ENCODE data around the gene HAUS7. TPM values are rescaled to one million over a fixed set of nuclear protein-coding genes. Genes with fewer than 3 reads are reported as not detected.

HAUS7 gene
- total and polyA plus RNA-seq, 2 of the 8 experiments (the other 6 are each of a cell fraction or from before 2014, with no cell fraction given), result 45.4 to 54.0 TPM

DNA sequence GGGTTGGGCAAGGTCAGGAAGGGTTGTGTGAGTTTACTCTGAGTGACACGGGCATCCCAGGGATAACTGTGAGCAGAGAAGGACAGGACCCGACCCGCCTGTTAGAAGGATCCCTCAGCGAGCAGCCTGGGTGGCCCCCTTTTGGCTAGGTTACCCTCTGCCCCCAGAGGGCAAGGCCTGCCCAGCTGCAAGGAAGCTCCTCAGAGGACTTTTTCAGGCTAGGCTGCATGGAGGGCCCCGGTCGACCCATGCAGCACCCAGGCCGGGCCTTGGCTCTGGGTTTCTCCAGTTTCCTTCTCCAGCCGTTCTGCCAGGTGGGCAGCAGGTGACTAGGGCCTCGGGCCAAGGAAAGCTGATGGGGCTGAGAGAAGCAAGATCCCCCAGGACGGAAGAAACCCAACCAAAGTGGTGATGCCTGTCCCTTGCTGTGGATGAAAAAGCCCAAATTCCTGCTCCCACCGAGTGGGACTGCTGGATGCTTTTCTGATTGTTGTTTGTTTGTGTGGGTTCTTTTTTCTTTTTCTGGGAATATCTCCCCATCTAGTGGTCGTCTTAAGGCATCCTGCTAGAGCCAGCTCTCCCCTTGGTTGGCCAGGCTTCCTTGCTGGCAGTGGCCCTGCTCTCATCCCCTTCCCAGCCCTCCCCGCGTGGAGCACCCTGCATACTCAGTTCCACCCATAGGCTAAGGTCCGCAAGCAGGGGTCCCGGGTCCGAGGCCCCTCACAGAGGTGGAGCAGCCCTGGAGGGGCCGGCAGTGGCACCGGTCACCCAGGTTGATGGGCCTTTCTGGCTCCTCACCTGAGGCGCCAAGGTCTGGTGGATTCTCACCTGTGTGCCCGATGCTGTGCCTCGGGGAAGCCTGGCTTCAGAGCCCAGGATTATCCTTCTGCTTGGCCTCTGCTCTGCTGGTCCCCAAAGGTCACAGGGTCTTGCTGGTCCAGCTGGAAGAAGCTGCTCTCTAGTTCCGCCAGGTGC, 57.3 kb downstream of the HAUS7 start:
- H3K27ac ChIP-seq (ENCODE audit: low read depth, low read length), result no peak overlapping the region
- no peak overlapping the region for H2BK20ac ChIP-seq (ENCODE audit: low read length)
- ChIA-PET POLR2A (ENCODE audit: partially characterized antibody) (no interaction called here), CTCF (ENCODE audit: partially characterized antibody) (interaction anchor here (1.0 to 1.4 kb wide), 4 partner anchors 9 to 94 kb away, joined by 3 to 5 read pairs (median 4); no protein-coding TSS in a partner anchor)
- 81% methylated on average over 12 of the region's 23 CpGs; no CpG with 5 or more reads in 1 of the 2 experiments for WGBS, 2 experiments (ENCODE audit: extremely low coverage in 1 of 2, insufficient coverage in 1 of 2, insufficient read length in 1 of 2, insufficient replicate concordance in 2 of 2, low coverage in 1 of 2, low lambda C conversion rate in 2 of 2, missing lambda C conversion rate in 1 of 2)
- peaks cover 3% of the 10 kb centered on the region; the same call in 1 of the 2 replicates for H3K23me2 ChIP-seq (ENCODE audit: low read depth, low read length)
- FAIRE-seq (no peak), DNase-seq (ENCODE audit: low read depth in 1 of 2, low spot score in 2 of 2) (no peak)
- no peak overlapping the region for H3K23ac ChIP-seq (ENCODE audit: insufficient read length)
- no peak overlapping the region for H3K4ac ChIP-seq (replicated peaks; ENCODE audit: insufficient read length, low read depth, low read length)
- TF ChIP-seq SP2 (IDR thresholded peaks at IDR 0.05; ENCODE audit: low read length) (no peak), YY1 (IDR thresholded peaks at IDR 0.05; ENCODE audit: low read depth, low read length) (no peak), RNF2 (IDR thresholded peaks at IDR 0.05; ENCODE audit: borderline replicate concordance, low read depth, low read length, missing control alignments, poor library complexity, severe bottlenecking) (no peak), RAD21 (IDR thresholded peaks at IDR 0.05 in 1 of 2, conservative IDR thresholded peaks at IDR 0.05 in 1 of 2; ENCODE audit: low read depth in 2 of 2, low read length in 2 of 2) (peak; percentile 32 to 48; a peak in 3 of 4 replicates), TBP (IDR thresholded peaks at IDR 0.05; ENCODE audit: low read depth, low read length) (no peak), TEAD4 (IDR thresholded peaks at IDR 0.05; ENCODE audit: low read depth, low read length) (no peak), SIX5 (IDR thresholded peaks at IDR 0.05; ENCODE audit: low read depth, low read length) (no peak), POLR2AphosphoS5 (IDR thresholded peaks at IDR 0.05; ENCODE audit: low read depth, low read length) (no peak), HDAC6 (IDR thresholded peaks at IDR 0.05; ENCODE audit: low read depth, low read length) (no peak)
- H4K5ac ChIP-seq (ENCODE audit: insufficient read length, low read depth, low read length), result no peak overlapping the region
- H3K9ac ChIP-seq (replicated peaks in 1 of 4; ENCODE audit: extremely low read depth in 1 of 4, low read depth in 3 of 4, low read length in 3 of 4), result no peak overlapping the region
- no peak overlapping the region for H4K91ac ChIP-seq (replicated peaks; ENCODE audit: insufficient read length, low read length)
- H3K4me1 ChIP-seq (replicated peaks in 1 of 4; ENCODE audit: control insufficient read depth in 3 of 4, insufficient read depth in 4 of 4, low read length in 3 of 4), result 0 out of 7 replicates have a peak, but pooled peaks cover 0 to 4% (median 1%) of the 10 kb centered on the region in 4 experiments
- H3K4me3 ChIP-seq (ENCODE audit: extremely low read depth in 1 of 4, insufficient read depth in 2 of 4, low read depth in 3 of 4, low read length in 4 of 4), result no peak overlapping the region
- no peak overlapping the region for H3K18ac ChIP-seq (ENCODE audit: extremely low read depth, low read length)
- H3K9me3 ChIP-seq (ENCODE audit: insufficient read depth in 2 of 2, low read depth in 1 of 2, low read length in 1 of 2), result no peaks in the 10 kb centered on the region
- no peak overlapping the region for H3K14ac ChIP-seq (ENCODE audit: insufficient read length)
- H3K4me2 ChIP-seq (ENCODE audit: insufficient read depth in 1 of 2, low read depth in 2 of 2, low read length in 2 of 2), result no peak overlapping the region
- H3K36me3 ChIP-seq (ENCODE audit: control insufficient read depth in 2 of 4, insufficient read depth in 4 of 4, low read length in 3 of 4), result no peaks in the 10 kb centered on the region
- no peak overlapping the region for H2BK15ac ChIP-seq (ENCODE audit: low read length)
- H2AK5ac ChIP-seq (ENCODE audit: low read depth, low read length), result no peak overlapping the region
- no peaks in the 10 kb centered on the region for H4K20me1 ChIP-seq (replicated peaks in 1 of 2; ENCODE audit: control insufficient read depth in 1 of 2, insufficient read depth in 2 of 2, low read length in 2 of 2)
- H3K27me3 ChIP-seq (replicated peaks in 1 of 4; ENCODE audit: control insufficient read depth in 3 of 4, extremely low read depth in 1 of 4, insufficient read depth in 3 of 4, low read length in 3 of 4), result peaks cover 8 to 25% (median 16%) of the 10 kb centered on the region in 4 experiments
- no peak overlapping the region for H2BK12ac ChIP-seq (ENCODE audit: low read depth, low read length)
- no peak overlapping the region for H2AFZ ChIP-seq (ENCODE audit: low read length)
- H2BK120ac ChIP-seq (replicated peaks; ENCODE audit: low read depth, low read length), result no peak overlapping the region
- H4K8ac ChIP-seq (ENCODE audit: extremely low read depth, insufficient read depth, low read length), result no peak overlapping the region; the same call in 1 of the 2 replicates
- H2BK5ac ChIP-seq (ENCODE audit: low read depth, low read length), result no peak overlapping the region
- H3K79me1 ChIP-seq (ENCODE audit: low read depth, low read length), result no peaks in the 10 kb centered on the region
- no peaks in the 10 kb centered on the region for H3K79me2 ChIP-seq (ENCODE audit: control insufficient read depth in 1 of 2, insufficient read depth in 2 of 2, low read length in 2 of 2)
- H3K56ac ChIP-seq (replicated peaks; ENCODE audit: insufficient read length, low read depth, low read length), result no peak overlapping the region
